HG03354 (cell line): ENCODE data around the gene LILRB2.
"Not testable (repeated sequence)": the region's sequence is repeated elsewhere in the genome, so short reads cannot be mapped to it uniquely, and the experiment has no call there.

ENCODE experiments used
- ATAC-seq: cut with Tn5 transposase; IDR thresholded peaks from one replicate; pipeline ENCODE4 v1.9.1; 2021; ENCODE audit warnings: mild to moderate bottlenecking; ENCODE audit not compliant: unreplicated experiment, poor library complexity, severe bottlenecking

Gene LILRB2

GRCh38 chr19:54281007-54281728 is at the start of gene LILRB2:
TSS of gene LILRB2 (minus strand) at chr19:54281110. CDS start at chr19:54280496, 614 bp downstream.
- ATAC-seq, result no peak

GRCh38 chr19:54329476-54330165 is 48.7 kb upstream of the LILRB2 start:
- no peak for ATAC-seq

- not testable (repeated sequence) for ATAC-seq
Observed at GRCh38 chr19:54328781-54329180, 47.9 kb upstream of the LILRB2 start.

- ATAC-seq, result no peak
Observed at GRCh38 chr19:54325631-54326030, 44.7 kb upstream of the LILRB2 start.

- no peak for ATAC-seq
Observed at GRCh38 chr19:54325194-54325621, 44.3 kb upstream of the LILRB2 start.

DNA sequence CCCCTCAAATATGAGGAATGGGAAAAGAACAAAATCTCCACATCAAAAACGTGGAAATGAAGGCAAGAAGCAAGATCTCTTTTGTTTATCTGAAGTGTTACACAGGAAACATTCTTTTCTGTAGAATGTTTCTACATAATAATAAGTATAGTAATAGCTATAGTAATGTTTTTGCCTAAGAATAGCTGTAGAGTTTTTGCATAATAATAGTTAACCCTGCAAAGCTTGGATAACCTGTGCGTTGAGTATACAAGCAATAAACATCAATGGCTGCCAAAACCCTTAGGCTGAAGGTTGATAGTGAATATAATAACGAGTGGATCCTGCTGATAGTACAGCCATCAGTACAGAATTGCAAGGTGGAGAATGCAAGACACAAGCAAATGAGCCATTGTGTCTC is 43.2 kb upstream of the LILRB2 start:
- ATAC-seq, result no peak

DNA sequence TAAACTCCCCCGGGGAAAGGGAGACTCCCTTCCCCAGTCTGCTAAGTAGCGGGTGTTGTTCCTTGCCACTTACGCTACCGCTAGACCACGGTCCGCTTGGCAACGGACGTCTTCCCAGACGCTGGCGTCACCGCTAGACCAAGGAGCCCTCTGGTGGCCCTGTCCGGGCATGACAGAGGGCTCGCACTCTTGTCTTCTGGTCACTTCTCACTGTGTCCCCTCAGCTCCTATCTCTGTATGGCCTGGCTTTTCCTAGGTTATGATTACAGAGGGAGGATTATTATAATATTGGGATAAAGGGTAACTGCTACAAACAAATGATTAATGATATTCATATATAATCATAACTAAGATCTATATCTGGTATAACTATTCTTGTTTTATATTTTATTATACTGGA is 42.0 kb upstream of the LILRB2 start:
- not testable (repeated sequence) for ATAC-seq

DNA sequence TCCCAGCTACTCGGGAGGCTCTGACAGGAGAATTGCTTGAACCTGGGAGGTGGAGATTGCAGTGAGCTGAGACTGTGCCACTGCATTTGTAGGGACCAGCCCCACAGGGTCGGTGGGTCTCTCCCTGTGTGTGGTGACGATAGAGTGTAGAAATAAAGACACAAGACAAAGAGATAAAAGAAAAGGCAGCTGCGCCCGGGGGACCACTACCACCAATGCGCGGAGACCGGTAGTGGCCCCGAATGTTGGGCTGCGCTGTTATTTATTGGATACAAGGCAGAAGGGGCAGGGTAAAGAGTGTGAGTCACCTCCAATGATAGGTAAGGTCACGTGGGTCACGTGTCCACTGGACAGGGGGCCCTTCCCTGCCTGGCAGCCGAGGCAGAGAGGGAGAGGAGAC is 41.4 kb upstream of the LILRB2 start:
- ATAC-seq, result not testable (repeated sequence)

- ATAC-seq, result no peak
Observed at GRCh38 chr19:54319892-54320670, 39.2 kb upstream of the LILRB2 start.

GRCh38 chr19:54319049-54319448 is 38.1 kb upstream of the LILRB2 start:
- ATAC-seq, result no peak

GRCh38 chr19:54317965-54318240 is 37.0 kb upstream of the LILRB2 start:
- ATAC-seq, result no peak

DNA sequence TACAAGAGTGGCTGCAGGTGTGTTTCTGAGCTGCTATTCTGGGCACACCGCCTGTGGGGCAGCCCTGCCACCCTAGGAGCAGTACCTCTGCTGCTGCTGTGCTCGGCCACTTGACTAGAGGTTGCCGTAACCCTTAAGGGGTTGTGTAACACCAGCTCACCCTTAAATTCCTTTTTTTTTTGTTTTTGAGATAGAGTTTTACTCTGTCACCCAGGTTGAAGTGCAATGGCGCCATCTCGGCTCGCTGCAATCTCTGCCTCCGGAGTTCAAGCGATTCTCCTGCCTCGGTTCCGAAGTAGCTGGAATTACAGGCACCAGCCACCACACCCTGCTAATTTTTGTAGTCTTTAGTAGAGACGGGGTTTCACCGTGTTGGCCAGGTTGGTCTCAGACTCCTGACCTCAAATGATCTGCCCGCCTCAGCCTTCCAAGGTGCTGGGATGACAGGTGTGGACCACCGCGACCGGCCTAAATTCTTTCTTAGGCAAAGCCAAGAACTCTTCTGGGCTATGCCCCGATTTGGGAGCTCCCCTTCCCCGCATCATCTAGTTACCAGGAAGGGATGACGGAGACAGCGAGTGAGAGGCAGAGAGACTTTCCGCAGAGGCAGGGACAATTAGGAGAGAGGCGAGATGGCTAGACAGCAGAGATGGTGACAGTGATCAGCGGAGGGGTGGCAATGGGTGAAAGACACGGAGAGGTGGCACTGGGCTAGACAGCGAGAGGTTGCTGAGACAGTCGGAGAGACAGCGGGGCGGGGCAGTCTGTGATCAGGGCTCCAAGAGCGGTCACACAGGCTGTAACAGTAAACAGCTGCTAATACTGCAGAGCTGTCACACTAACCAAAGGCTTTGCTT is 36.4 kb upstream of the LILRB2 start:
- no peak for ATAC-seq

GRCh38 chr19:54316746-54317107 is 35.8 kb upstream of the LILRB2 start:
- no peak for ATAC-seq

- no peak for ATAC-seq
Observed at GRCh38 chr19:54315956-54316355, 35.0 kb upstream of the LILRB2 start.

DNA sequence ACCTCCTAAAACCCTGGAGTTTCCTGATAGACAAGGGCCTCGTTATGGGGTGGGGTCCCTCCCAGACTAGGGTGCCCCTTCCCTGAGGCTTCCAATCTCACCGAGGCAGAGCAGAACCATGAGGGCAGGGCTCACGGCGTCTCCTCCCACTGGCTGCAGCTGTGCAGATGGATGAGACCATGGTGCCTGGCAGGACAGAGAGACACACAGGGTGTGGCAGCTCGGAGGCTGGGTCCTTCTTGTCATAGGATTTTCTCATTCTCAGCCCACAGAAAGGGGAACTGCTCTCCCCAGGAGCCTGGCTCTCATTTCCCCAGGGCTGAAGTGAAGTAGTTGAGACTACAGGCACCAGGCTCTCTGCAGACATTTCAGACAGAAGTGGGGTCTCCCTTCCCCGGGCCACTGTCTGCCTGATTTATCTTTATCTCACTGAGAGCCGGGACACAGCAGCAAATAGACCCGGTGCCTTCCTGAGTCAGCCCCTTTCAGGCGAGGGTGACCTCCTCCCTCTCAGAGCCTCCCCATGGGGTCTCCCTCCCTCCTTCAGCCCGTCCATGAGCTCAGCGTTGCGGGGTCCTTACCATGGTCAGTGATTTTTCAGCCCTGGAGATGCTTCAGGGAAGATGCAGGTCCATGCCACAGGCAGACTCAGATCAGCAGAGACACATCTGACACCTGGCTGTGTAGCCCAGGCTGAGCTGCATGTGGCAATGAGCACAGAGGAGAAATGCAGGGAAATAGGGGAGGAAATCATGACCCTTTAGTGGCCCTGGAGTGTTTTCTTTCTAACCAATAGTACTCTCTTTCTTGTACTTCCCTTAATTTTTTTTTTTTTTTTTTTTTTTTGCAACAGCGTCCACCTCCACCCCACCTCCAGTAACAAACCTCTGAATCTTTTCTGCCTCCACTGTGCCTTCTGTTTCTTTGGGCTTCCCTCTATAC is 31.8 kb upstream of the LILRB2 start, which contains the start of gene LILRA5:
Gene LILRA5, minus strand, starts transcription at position 731 of the 942 bp plus-strand sequence. Its CDS starts 147 bp downstream, at position 584.
- ATAC-seq, result no peak

- ATAC-seq, result no peak
Observed at GRCh38 chr19:54312011-54312410, 31.1 kb upstream of the LILRB2 start.

DNA sequence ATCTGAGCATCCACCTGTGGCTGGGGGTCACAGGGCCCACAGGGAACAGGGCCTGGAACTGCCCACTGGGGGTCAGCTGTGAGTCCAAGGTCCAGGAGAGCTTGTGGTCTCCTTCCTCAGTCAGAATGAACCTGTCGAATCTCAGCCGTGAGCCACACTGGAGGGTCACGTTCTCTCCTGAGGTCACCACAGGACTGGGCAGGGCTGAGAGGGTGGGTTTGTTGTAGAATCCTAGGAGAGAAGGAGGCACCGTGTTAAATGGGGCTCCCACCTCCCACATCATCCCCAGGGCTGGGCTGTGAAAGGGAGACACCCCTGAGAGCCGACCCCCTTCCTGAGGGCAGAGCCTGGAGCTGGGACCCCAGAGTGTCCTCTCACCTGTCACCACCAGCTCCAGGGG is 30.6 kb upstream of the LILRB2 start:
- no peak for ATAC-seq

GRCh38 chr19:54310543-54310942 is 29.6 kb upstream of the LILRB2 start:
- ATAC-seq, result no peak

GRCh38 chr19:54309811-54310210 is 28.9 kb upstream of the LILRB2 start:
- no peak for ATAC-seq
